Activated CD4-positive, alpha-beta T cell treated with anti-CD3 and anti-CD28 coated beads, Interleukin-2, Interleukin-4, amounts not matched to agents 100 ng/mL and 50 ng/mL, durations not matched to agents 16 hours and 8 hours (primary cell): ENCODE results near the gene KRT33A.
"Not testable (repeated sequence)": the region's sequence is repeated elsewhere in the genome, so short reads cannot be mapped to it uniquely, and the experiment has no call there.

Experiments used
- DNase-seq: peaks from one replicate; pipeline ENCODE4 v3.0.0-alpha.2; 2020; ENCODE audit warnings: low spot score

The KRT33A gene

GRCh38 chr17:41363881-41364280, 13.3 kb upstream of the KRT33A start:
- DNase-seq, result no peak

- no peak for DNase-seq
These were observed 9.8 kb upstream of the KRT33A start for GRCh38 chr17:41360296-41360995.

DNA sequence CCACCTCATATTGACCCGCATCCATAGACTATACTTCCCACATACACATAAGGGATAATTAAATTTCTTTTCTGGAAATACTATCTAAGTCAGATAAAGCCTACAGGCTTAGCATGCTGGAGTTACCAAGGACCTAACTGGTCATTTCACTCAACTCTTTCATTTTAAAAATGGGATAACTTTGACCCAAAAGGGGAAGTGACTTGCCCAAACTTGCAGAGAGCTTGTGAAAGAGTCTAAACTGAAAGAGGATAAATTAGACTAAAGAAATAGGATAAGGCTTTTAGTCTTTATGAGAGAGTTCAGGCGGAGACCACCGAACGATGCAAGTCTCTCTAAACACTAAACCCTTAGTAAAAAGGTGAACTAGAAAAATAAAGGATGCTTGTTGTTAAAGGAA, 3.9 kb upstream of the KRT33A start:
- no peak for DNase-seq

DNA sequence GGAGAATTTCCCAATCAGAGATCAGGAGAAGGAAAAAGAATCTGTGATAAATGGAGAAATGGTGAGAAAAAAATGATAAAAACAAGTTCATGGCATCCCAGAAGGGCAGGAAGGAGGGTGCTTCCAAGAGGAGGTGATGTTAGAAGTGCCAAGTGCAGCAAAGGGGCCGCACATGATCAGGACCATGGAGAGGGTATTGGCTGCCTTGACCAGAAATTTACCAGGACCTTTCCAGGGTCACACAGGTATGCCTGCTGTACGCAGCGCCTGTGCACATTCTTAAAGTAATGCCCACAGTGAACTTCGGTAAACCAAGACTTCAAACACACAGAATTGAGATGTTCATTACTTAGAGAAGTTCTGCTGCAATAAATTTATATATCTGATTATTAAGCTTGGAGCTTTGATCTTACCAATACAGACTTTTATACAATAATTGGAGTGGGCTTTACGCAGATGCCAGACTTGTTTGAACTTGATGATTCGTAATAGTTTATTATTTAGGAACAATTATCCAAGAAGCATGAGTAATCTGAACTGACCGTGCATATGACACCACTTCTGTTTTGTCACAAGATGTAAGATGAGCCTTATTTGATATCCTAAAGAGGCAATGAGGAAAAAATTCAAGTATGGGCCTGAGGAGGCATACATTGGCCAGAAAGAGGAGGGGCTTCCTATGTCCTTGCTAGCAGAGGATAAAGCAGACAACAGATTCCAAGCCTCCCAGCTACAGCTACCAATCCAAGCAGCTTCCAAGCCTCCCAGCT, 2.2 kb upstream of the KRT33A start:
- no peak for DNase-seq

- DNase-seq, result no peak
These were observed 549 bp upstream of the KRT33A start for GRCh38 chr17:41351177-41351576.

DNA sequence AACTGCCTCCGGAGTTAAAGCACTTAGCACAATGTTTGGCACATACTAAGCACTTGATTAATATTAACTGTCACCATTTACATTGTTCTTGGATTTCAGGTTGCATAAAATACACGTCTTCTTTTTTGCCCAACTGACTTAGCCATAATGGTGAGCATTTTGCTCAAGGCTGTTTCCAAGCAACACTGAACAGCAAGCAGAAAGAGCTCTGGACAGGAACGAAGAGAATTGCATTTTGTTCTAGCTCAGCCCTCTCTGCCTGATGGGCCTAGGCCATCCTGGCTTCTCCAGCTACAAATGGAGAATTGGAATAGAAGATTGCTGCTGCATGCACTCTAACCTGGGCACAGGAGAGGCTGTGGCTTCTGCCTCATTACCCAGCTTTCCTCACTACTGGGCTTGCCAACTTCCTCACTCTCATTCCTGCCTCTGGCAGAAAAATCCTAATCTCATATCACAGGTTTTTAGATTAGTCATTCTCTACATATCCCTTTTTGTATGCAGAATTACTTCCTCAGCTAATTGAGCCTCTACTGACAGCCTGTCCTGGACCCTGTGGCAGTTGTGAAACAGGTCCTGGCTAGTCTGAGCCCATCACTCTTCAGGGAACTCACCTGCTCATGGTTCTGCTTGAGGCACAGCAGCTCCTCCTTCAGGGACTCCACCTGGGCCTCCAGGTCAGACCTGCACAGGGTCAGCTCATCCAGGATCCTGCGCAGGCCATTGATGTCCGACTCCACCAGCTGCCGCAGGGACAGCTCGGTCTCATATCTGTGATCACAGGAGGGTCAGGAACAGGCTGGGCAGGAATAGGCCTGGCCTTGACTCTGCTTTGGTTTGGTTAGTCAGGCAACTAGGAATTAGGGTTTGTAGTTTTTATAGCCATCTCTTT, 2.5 kb downstream of the KRT33A start:
- no peak for DNase-seq

DNA sequence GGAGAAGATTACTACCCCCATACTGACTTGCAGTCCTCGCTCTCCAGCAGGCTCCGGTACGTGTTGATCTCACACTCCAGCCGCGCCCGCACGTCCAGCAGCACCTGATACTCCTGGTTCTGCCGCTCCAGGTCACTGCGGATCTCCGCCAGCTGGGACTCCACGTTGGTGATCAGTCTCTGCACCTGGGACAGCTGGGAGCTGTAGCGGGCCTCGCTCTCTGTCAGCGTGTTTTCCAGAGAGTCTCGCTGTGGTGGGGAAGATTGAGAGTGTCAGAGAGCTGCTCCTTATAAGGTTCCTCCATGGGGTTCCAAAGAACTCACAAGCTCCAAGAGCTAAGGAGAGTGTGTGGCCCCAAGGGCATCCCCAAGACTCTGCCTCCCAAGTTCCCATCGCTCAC, 4.2 kb downstream of the KRT33A start:
- DNase-seq, result not testable (repeated sequence)

GRCh38 chr17:41345992-41346391, 4.6 kb downstream of the KRT33A start:
- DNase-seq, result no peak

DNA sequence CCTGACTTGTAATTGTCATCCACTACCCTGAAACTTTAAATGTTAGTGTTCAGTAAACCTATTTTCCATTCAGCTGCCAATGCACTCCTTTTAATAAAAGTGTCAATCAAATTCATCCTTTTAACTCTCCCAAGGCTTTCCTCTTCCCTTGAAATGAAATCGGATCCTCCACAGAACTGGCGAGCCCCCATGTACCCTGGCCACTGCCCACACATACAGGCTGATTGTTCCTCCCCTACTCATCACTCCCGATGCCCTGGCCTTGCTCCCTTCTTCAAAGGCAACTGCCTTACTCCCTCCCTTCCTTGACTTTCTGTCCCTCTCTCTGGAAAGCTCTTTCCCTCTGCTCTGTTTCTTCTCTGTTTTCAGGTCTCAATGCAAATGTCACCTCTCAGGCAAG, 7.6 kb downstream of the KRT33A start:
- DNase-seq, result no peak

DNA sequence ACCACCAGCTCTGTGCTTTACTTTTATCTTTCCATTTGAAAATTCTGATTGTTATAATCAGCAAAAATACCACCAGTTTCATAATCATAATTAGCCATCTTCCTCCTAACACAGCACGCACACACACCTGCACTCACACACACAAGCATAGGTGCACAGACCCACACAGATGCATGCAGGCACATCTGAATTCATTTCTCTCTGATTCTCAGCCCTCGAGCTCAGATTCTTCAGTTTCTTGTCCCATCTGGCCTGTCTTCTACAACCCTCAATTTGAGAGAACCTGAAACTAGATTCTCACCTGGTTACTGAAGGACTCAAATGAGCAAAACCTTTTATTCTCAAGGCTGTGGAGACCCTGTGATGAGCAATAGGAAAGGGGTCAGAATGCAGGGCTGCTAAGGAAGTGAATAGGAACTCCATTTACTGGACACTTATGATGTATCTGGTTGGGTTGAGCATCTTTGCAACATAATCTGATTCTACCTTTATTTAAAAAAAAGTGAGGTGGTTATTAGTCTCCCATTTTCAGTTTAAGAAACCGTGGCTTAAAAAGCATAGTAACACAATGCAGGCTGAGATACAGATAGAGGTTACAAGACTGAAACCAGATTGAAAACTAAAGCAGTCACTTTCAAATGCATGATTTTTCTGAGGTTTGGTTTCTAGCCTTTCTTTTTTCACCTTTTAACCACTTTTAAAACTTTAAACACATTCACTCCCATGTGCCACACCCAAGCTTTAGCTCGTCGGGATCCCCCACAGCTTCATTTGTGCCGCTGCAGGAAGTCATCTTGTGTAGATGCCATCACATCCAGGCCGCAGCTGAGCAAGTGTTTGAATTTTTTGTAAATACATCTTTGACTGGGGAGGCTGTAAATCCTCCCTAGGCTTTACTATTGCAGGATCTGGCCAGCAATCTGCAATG, 9.4 kb downstream of the KRT33A start:
- peak; percentile 48 for DNase-seq

DNA sequence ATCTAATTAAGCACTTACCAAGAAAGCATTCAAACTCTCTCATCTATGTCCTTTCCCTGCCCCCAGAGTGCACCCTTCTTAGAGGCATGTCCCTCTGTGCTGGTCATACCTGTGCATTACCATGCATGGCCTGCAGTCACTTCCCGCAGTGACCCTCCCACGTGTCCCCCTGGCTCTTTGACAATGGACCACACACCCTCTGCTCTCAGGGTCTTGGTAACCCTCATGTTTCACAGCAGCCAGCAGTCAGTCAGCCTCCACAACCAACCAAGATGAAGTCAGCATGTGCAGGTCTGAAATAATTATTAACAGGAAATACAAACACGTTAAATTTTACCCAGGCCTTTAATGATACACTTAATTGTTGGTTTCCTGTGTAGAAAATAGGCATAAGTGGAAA, 10.1 kb downstream of the KRT33A start:
- DNase-seq, result no peak

- DNase-seq, result no peak
These were observed 11.0 kb downstream of the KRT33A start for GRCh38 chr17:41339571-41340172.

DNA sequence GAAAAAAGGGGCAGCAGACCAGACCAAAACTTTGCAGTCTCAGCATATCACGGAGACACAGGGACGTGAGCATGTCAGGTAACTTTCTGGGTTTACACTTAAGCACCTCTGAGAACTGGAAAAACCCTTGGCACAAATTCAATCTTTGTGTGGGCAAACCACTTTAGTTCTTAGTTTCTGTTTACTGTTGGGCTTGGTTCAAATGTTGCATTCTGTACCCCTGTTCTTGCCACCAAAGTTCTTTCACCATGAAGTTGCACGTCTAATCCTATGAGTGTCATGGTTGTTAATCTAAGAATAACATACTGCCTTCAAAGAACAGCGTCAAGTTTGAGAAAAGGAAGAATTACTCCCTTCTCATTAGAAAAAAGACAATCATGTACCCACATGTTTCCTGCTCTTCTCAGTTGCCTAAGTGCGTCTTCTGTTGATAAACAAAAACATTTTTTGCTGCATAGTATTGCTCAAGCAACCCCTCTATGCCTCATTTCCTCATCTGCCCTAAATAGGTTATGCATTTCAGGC, 11.6 kb downstream of the KRT33A start:
- DNase-seq, result peak; percentile 37

GRCh38 chr17:41335747-41336146, 14.9 kb downstream of the KRT33A start:
- DNase-seq, result no peak

- no peak for DNase-seq
These were observed 16.0 kb downstream of the KRT33A start for GRCh38 chr17:41334385-41335305.

GRCh38 chr17:41333836-41334235, 16.8 kb downstream of the KRT33A start:
- DNase-seq, result no peak

DNA sequence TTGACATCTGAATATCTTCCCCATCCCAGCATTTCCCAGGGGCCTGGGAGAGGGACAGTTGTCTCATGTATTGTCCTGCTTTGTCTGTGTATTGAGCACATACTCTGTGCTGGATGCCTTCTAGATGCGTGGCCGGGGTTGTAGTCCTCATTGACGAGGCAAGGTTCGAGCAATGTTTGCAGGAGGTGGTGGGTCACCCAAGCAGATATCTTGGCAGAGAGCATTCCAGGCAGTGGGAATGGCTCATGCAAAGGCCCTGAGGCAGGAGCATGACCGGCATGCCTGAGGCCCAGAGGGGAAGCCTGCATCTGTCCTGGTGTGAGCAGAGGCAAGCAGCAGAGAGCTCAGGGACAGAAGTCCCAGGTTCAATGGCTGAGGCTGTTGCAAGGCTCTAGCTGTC, 17.5 kb downstream of the KRT33A start:
- DNase-seq, result no peak

DNA sequence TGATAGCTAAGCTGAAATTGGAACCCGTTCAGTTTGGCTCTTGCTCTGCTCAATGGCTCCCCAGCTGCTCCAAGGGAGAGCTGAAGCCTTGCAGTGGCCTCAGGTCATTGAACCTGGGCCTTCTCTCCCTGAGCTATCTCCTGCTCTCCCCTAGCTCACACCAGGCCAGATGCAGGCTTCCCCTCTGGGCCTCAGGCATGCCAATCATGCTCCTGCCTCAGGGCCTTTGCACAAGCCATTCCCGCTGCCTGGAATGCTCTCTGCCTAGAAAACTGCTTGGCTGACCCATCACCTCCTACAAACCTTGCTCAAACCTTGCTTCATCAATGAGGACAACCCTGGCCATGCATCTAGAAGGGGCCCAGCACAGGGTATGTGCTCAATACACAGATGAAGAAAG, 18.4 kb downstream of the KRT33A start:
- DNase-seq, result no peak

- DNase-seq, result no peak
These were observed 19.0 kb downstream of the KRT33A start for GRCh38 chr17:41331606-41332005.
